HG03342 (cell line): ENCODE results near the gene MAP2K5.

Experiments
- ATAC-seq: cut with Tn5 transposase; IDR thresholded peaks from one replicate; pipeline ENCODE4 v1.9.1; 2021; ENCODE audit warnings: mild to moderate bottlenecking, moderate library complexity; ENCODE audit not compliant: unreplicated experiment

The MAP2K5 gene

DNA sequence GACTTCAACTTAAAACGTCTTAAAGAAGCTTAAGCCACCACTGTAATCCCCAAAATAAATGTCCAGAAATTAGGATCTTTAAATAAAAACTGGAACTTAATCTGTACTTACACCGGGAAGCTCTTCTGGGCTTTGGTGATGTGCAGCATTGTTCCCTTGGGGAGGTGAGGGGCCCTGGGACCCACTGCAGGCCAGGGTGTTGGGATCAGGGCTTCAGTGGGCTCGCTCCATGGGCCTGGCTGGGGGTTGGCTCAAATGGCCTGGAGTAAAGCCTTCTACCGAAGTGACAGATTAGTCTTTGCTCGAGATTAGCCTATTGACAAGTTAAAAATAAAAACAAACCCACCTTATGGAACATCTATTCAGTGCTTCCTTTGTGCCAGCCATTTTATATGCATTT is 303.5 kb downstream of the MAP2K5 start:
- no peak for ATAC-seq

DNA sequence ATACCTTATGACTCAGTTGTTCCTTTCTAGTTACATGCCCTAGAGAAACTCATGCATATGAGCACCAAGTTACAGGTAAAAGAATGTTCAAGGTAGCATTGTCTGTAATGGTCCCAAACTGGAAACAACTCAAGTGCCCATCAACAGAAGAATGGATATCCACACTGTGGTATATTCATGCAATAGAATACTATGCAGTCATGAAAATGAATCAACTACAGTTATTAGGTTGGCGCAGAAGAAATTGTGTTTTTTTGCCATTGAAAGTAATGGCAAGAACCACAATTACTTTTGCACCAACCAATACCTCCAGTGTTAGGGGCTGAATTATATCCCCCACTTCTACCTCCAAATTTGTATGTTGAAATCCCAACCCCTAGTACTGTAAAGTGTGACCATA is 307.0 kb downstream of the MAP2K5 start:
- ATAC-seq, result no peak

DNA sequence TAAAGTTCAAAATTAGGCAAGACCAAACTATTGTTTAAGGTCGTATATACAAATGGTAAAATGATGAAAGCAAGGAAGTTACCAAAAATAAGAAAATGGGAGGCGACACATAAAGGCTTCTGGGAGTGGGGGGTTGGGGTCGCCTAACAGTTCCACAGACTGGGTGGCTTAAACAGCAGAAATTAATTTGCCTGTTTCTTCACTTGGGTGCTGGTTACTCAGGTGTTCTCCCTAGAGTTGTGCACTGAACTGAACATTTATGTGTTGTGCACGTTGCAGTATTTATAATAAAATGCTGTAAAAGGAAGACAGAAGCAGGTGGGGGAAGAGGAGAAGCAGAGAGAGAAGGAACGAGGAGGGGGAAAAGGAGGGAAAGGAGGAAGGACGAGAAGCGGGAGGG is 307.8 kb downstream of the MAP2K5 start:
- ATAC-seq, result no peak

DNA sequence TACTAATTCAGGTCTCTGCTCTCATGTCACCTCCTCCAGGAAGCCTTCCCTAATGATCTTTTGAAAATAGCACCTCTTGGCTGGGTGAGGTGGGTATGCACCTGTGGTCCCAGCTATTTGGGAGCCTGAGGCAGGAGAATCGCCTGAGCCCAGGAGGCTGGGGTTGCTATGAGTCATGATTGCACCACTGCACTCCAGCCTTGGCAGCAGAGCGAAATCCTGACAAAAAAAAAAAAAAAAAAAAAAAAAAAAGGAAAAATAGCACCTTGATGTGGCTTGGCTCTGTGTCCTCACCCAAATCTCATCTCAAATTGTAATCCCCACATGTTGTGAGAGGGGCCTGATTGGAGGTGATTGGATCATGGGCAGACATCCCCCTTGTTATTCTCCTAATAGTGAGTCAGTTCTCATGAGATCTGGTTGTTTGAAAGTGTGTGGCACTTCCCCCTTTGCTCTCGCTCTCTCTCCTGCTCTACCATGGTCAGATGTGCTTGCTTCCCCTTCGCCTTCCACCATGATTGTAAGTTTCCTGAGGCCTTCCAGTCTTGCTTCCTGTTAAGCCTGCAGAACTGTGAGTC is 308.6 kb downstream of the MAP2K5 start:
- no peak for ATAC-seq

DNA sequence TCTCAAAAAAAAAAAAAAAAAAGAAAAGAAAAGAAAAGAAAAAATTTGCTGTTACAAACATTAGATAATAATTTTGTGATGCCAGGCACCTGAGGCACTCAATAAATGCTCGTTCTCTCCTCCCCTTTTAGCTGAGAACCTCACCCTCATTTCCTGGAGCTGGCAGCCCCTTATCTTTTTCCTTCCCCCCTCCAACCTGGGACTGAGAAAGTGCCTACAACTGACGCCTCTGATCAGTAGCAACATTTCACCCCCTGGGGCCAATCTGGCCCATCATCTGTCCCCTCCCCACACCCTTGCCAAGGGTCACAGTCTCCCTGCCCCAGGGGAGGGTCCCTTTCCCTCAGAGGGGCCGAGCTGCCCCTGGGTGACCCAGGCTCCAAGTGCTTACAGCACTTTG is 309.9 kb downstream of the MAP2K5 start:
- ATAC-seq, result no peak

DNA sequence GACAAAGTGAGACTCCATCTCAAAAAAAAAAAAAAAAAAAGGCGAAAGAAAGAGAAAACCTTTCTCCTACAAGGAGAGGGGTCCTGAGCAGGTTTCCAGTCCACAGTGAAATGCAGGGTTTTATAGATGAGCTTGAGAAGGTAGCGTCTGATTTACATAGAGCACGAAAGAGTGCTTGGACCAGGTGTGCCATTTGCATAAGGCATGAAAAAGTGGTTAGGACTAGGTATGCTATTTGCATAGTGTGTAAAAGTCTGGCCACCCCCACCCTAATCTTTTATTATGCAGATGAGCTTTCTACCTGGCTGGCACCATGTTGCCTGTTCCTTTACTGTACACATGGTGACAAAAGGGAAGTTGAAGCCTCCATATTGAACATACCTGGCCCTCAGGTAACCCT is 311.0 kb downstream of the MAP2K5 start:
- ATAC-seq, result no peak

DNA sequence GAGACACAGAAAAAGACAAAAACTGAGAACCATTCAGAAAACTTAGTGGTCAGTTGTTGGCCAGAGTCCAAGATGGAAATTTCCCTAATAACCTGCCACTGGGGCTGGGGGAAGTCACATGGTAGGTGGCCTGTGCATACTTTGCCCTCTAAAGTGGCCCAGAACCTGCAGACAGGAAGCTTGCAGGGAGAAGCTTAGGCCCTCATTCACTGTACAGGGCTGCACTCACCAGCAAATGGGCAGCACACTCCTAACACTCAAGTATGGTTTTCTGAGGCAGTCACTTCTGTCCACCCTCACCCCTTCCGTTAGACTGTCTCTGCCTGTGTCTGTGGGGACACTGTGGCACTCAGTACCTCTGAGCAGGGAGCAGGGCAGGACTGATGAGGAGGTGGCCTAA is 311.9 kb downstream of the MAP2K5 start:
- ATAC-seq, result no peak

DNA sequence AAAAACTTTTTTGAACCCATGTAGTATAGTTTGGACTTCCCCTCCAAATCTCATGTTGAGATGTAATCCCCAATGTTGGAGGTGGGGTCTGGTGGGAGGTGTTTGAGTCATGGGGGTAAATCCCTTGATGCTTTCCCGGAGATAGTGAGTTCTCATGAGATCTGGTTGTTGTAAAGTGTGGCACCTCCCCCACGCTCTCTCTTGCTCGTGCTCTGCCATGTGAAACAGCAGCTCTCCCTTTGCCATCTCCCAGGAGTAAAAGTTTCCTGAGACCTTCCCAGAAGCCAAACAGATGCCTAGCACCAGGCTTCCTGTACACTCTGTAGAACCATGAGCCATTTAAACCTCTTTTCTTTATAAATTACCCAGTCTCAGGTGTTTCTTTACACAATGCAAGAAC is 313.3 kb downstream of the MAP2K5 start:
- ATAC-seq, result no peak
